Heart right ventricle (tissue), 16 donors: ENCODE results near the gene ITM2A. TPM values are rescaled to one million over a fixed set of nuclear protein-coding genes. Genes with fewer than 3 reads are reported as not detected.

ENCODE experiments used
- ATAC-seq, 8 donors: fragments of 200-7000 bp; cut with Tn5 transposase; one replicate each; pipeline ENCODE4 v1.9.1; 2020; ENCODE audit warnings: mild to moderate bottlenecking in 8 of 8, moderate library complexity in 8 of 8, moderate number of reproducible peaks in 1 of 8
- DNase-seq, 2 donors: peaks; one replicate each; pipeline ENCODE4 v3.0.0-alpha.2; 2020
- H3K27ac ChIP-seq, 10 donors: fragments of 200-600 bp; sonication (generic) in 2 of 10; one replicate each; pipeline versions ENCODE4 v1.5.0 to v1.8.0; 2020 to 2022; ENCODE audit warnings: mild to moderate bottlenecking in 3 of 10
- H3K27me3 ChIP-seq, 7 donors: fragments of 200-600 bp; one replicate each; pipeline ENCODE4 v1.8.0; 2021 to 2022; ENCODE audit warnings: mild to moderate bottlenecking in 2 of 7
- H3K36me3 ChIP-seq, 9 donors: fragments of 200-600 bp; sonication (generic) in 1 of 9; one replicate each; pipeline versions ENCODE4 v1.5.0 to v1.8.0; 2020 to 2022; ENCODE audit warnings: mild to moderate bottlenecking in 2 of 9
- H3K4me1 ChIP-seq, 9 donors: fragments of 200-600 bp; sonication (generic) in 1 of 9; one replicate each; pipeline versions ENCODE4 v1.5.0 to v1.8.0; 2020 to 2022; ENCODE audit warnings: mild to moderate bottlenecking in 4 of 9
- H3K4me3 ChIP-seq, 10 donors: fragments of 200-600 bp; sonication (generic) in 2 of 10; one replicate each; pipeline versions ENCODE4 v1.5.0 to v1.8.0; 2020 to 2022; ENCODE audit warnings: mild to moderate bottlenecking in 7 of 10, moderate library complexity in 2 of 10
- H3K9me3 ChIP-seq, 11 donors: fragments of 200-600 bp in 10 of 11; sonication (generic) in 2 of 11; one replicate each; pipeline versions ENCODE4 v1.5.0 to v1.8.0; 2013 to 2022; ENCODE audit warnings: mild to moderate bottlenecking in 2 of 11, control low read depth in 1 of 11, moderate library complexity in 1 of 11
- WGBS, 2 donors: extraction: QIAGEN DNeasy Blood & Tissue Kit; methylation state at CpG; one replicate each; pipeline ENCODE4 v1.1.7; 2013; ENCODE audit warnings: inconsistent platforms in 1 of 2; 5-methylcytosine and 5-hydroxymethylcytosine counted together
- intact Hi-C, 10 donors: fragments of 100-400 bp; cut with DNase I; formaldehyde crosslinking; loops; one replicate each; pipeline versions ENCODE4 v1.11.1 to v1.14.2; 2022
- polyA plus RNA-seq, 2 donors: library from polyadenylated mRNA; stranded (reverse); fragments of 200-250 nt; gene quantifications; one replicate each; pipeline ENCODE4 v1.2.3, GENCODE V29; 2013
- total RNA-seq, 10 donors: library from RNA; stranded (reverse); fragmentation: NEBNext Ultra II Directional in 3 of 10; extraction: Animal tissue kit (Norgen Biotek cat#: 25700) in 3 of 10; gene quantifications; one replicate each; pipeline versions ENCODE4 v1.2.1 to v1.2.4, GENCODE V29; 2021 to 2023
- TF ChIP-seq, protein P1 (sequence below), 9 donors: fragments of 200-600 bp; sonication (generic) in 2 of 9; IDR thresholded peaks; one replicate each; pipeline versions ENCODE4 v1.5.0 to v1.8.0; 2021 to 2022; ENCODE audit warnings: antibody characterized with exemption in 9 of 9, mild to moderate bottlenecking in 5 of 9, moderate library complexity in 1 of 9
- donor health status: Arrhythmogenic right ventricular cardiomyopathy.
- donor health status: ischemic (EF 13 %, LVEDD 7.1; RV severe dilation, severe dysfunction).
- donor health status: healthy with polysubstance abuse.
- donor health status: DM: no; HTN: yes; CAD: no.
- donor health status: DM: no; HTN: no; CAD: no.
- donor health status: ischemic (EF 25% LVEDD 6.9; RV normal size, moderate dysfunction).
- donor health status: ischemic (EF 25% LVEDD 5.7; RV mildly dilated, moderate dysfunction).
- donor health status: healthy.
- donor health status: DM: yes; HTN: yes; CAD: no.
- donor health status: Ischemic cardiomyopathy.
- donor health status: ischemic (EF 35%, LVEDD 5.7; RV mildly dilated, moderate dysfunction).
- donor health status: nonischemic (EF 11% LVEDD 7.7; RV severe dilation, severe dysfunction).
- donor health status: DM: yes; HTN: yes; CAD: no.
- donor health status: PGD.
- donor health status: ischemic (EF 29% LVEDD 5.4; RV normal size, mild dysfunction).
- donor health status: nonischemic (EF 23%, LVEDD 6.1; RV moderate dilation, normal function).

The ITM2A gene
- total and polyA plus RNA-seq, 12 donors = 22.6 to 85.2 (median 61.8) TPM

DNA sequence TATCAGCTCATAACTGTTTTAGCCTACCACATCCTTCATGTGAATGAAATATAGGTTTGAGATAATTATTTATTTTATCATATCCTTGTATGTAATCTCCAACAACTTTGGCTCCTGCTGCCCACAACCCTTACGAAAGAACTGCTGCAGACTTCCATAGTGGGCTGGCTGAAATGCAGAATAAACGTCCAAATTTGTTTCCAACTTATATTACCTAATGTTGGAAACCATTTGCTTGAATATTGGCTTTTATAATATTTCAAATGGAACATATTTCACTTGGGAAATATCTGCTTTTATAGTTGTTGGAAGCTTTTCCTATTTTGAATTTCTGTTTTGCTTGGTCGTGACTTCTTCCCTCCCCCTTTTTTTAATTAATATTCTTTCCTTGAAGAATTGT is 45.0 kb upstream of the ITM2A start:
- DNase-seq (no peak), ATAC-seq (no peak)
- Histone ChIP-seq H3K4me3 (no peak overlapping the region), H3K36me3 (no peaks in the 10 kb centered on the region), H3K9me3 (no peaks in the 10 kb centered on the region), H3K27me3 (peaks cover 0 to 5% (median 0%) of the 10 kb centered on the region in 7 donors), H3K4me1 (no peaks in the 10 kb centered on the region), H3K27ac (no peak overlapping the region)
- intact Hi-C loops = loop anchor here in 3 of 10 donors (2.0 to 10.0 kb wide), 5 partner anchors 47 to 857 kb away; no protein-coding TSS in a partner anchor
- 51 to 54% methylated on average over 3 of the region's 3 CpGs for WGBS, 2 donors
- TF ChIP-seq, protein P1, sequence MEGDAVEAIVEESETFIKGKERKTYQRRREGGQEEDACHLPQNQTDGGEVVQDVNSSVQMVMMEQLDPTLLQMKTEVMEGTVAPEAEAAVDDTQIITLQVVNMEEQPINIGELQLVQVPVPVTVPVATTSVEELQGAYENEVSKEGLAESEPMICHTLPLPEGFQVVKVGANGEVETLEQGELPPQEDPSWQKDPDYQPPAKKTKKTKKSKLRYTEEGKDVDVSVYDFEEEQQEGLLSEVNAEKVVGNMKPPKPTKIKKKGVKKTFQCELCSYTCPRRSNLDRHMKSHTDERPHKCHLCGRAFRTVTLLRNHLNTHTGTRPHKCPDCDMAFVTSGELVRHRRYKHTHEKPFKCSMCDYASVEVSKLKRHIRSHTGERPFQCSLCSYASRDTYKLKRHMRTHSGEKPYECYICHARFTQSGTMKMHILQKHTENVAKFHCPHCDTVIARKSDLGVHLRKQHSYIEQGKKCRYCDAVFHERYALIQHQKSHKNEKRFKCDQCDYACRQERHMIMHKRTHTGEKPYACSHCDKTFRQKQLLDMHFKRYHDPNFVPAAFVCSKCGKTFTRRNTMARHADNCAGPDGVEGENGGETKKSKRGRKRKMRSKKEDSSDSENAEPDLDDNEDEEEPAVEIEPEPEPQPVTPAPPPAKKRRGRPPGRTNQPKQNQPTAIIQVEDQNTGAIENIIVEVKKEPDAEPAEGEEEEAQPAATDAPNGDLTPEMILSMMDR (IDR thresholded peaks at IDR 0.05) = no peak

- Histone ChIP-seq H3K9me3 (peaks cover 0 to 13% (median 0%) of the 10 kb centered on the region in 11 donors), H3K4me3 (no peak overlapping the region), H3K36me3 (no peaks in the 10 kb centered on the region), H3K27ac (no peak overlapping the region), H3K27me3 (peaks cover 0 to 9% (median 0%) of the 10 kb centered on the region in 7 donors), H3K4me1 (no peaks in the 10 kb centered on the region)
- TF ChIP-seq, protein P1 (IDR thresholded peaks at IDR 0.05) = no peak
- intact Hi-C loops = loop anchor here in 3 of 10 donors (5.0 to 10.0 kb wide), 4 partner anchors 145 to 855 kb away; no protein-coding TSS in a partner anchor
- no peak for ATAC-seq
- DNase-seq = no peak
Observed at GRCh38 chrX:79409657-79410056, 42.5 kb upstream of the ITM2A start.

- DNase-seq (no peak), ATAC-seq (no peak)
- no peaks in the 10 kb centered on the region for H3K4me1 ChIP-seq
- peaks cover 0 to 13% (median 0%) of the 10 kb centered on the region in 11 donors for H3K9me3 ChIP-seq
- H3K27me3 ChIP-seq = peaks cover 0 to 8% (median 0%) of the 10 kb centered on the region in 7 donors
- no peaks in the 10 kb centered on the region for H3K36me3 ChIP-seq
- H3K27ac ChIP-seq = no peak overlapping the region
- WGBS, 2 donors = 80 to 84% methylated on average over 3 of the region's 3 CpGs
- TF ChIP-seq, protein P1 (IDR thresholded peaks at IDR 0.05) = no peak
- intact Hi-C loops = no loop called here
- no peak overlapping the region for H3K4me3 ChIP-seq
Observed at GRCh38 chrX:79408623-79409322, 41.6 kb upstream of the ITM2A start.

GRCh38 chrX:79400623-79401022 is 33.5 kb upstream of the ITM2A start:
- H3K27me3 ChIP-seq = peaks cover 0 to 3% (median 0%) of the 10 kb centered on the region in 7 donors
- no peak for ATAC-seq
- no peak overlapping the region for H3K4me3 ChIP-seq
- no peak overlapping the region for H3K27ac ChIP-seq
- H3K4me1 ChIP-seq = no peaks in the 10 kb centered on the region
- 71 to 72% methylated on average over 4 of the region's 4 CpGs for WGBS, 2 donors
- TF ChIP-seq, protein P1 (IDR thresholded peaks at IDR 0.05) = no peak
- peaks cover 0 to 5% (median 0%) of the 10 kb centered on the region in 11 donors for H3K9me3 ChIP-seq
- no peak for DNase-seq
- H3K36me3 ChIP-seq = no peaks in the 10 kb centered on the region
- intact Hi-C loops = no loop called here
